GM12865 (cell line): ENCODE results near the gene MON2.

ENCODE experiments used
- DNase-seq: peaks from one replicate; pipeline ENCODE4 v3.0.0; 2010; ENCODE audit warnings: low read depth
- H3K4me3 ChIP-seq: 2 replicates; pipeline ENCODE4 v1.5.1; 2011; ENCODE audit warnings: mild to moderate bottlenecking, low read depth, low read length, control low read depth
- CTCF ChIP-seq: IDR thresholded peaks from 2 replicates; pipeline ENCODE4 v1.5.1; 2011; ENCODE audit warnings: low read length, control low read depth, low read depth, inconsistent platforms; ENCODE audit not compliant: insufficient read depth; ENCODE audit errors: missing control alignments

Gene MON2

GRCh38 chr12:62605981-62606380 lies 139.4 kb downstream of the MON2 start:
- TF ChIP-seq CTCF = no peak
- no peak overlapping the region for H3K4me3 ChIP-seq
- DNase-seq = no peak

DNA sequence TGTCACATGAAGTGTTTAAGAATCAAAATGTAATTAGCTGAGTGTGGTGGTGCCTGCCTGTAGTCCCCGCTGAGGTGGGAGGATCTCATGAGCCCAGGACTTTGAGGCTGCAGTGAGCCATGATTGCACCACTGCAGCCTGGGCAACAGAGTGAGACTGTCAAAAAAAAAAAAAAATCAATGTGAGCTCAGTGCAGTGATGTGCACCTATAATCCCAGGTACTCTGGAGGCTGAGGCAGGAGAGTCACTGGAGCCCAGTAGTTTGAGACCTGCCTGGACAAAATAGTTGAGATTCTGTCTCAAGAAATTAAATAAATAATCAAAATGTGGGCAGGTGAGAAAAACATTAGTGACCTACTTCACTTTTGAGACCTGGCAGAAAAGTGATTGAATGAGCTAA lies 140.0 kb downstream of the MON2 start:
- no peak for TF ChIP-seq CTCF
- no peak for DNase-seq
- no peak overlapping the region for H3K4me3 ChIP-seq

GRCh38 chr12:62613081-62613480 lies 146.5 kb downstream of the MON2 start:
- DNase-seq = no peak
- no peak for TF ChIP-seq CTCF
- H3K4me3 ChIP-seq = no peak overlapping the region

- H3K4me3 ChIP-seq = no peak overlapping the region
- TF ChIP-seq CTCF = no peak
- no peak for DNase-seq
Measured at GRCh38 chr12:62618319-62618718, 151.7 kb downstream of the MON2 start.

DNA sequence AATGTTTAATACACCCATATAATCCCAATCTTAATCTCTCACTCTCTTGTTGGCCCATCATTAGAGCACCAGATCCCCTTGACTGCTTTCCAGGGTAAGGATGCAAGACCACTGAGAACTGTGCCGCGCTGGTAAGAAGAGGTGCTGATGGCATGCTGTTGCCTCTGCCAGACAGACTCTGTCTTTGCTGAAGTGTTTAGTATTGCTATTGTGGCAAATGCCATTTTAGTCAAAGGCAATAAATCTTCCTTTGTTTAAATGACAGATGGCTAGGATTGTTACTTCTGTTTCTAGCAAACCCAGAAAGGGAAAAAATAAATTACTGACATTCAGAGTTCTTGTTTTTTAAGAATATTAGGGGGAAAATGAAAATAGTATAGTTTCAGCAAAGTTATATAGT lies 152.3 kb downstream of the MON2 start:
- DNase-seq = no peak
- TF ChIP-seq CTCF = no peak
- no peak overlapping the region for H3K4me3 ChIP-seq

- no peak for DNase-seq
- H3K4me3 ChIP-seq = no peak overlapping the region
- TF ChIP-seq CTCF = no peak
Measured at GRCh38 chr12:62621101-62621638, 154.5 kb downstream of the MON2 start.

DNA sequence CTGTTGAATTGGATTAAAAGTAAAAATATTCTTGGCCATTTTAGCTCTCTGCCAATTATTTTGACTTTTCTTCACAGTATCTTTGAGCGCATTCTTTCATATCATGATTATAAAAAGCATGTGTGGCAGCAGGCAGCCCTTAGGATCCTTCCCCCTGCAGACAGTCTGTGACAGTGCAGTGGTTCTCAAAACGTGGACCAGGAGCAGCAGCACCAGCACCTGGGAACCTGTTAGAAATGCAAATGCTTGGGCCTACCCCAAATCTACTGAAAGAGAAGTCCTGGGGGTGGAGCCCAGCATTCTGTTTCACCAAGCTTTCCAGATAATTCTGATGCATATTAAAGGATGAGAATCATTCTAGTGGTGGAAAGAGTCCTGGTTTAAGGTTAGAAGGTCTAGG lies 155.6 kb downstream of the MON2 start:
- TF ChIP-seq CTCF = no peak
- DNase-seq = no peak

More for the DNA sequence above, 155.6 kb downstream of the MON2 start:
- no peak overlapping the region for H3K4me3 ChIP-seq
